SK-N-SH (cell line): ENCODE measurements around the gene MAPK11. TPM values are rescaled to one million over a fixed set of nuclear protein-coding genes. Genes with fewer than 3 reads are reported as not detected.
A peak's percentile ranks its signal among the peaks of the same experiment; 100 is the strongest.

Experiments
- CTCF ChIA-PET: fragments of 300-600, 350-600 bp; formaldehyde crosslinking; extraction: SDS; loops from one replicate; lab custom pipeline; 2021; lab: Yijun Ruan, JAX
- POLR2A ChIA-PET: fragments of 350-600 bp; sonication (Branson Sonifier 250); formaldehyde crosslinking; extraction: SDS; loops from one replicate; lab custom pipeline; 2020; ENCODE audit warnings: antibody characterized with exemption, inconsistent platforms; lab: Yijun Ruan, JAX
- DNase-seq: peaks from one replicate; pipeline ENCODE4 v3.0.0; 2012
- H2AFZ ChIP-seq: fragments of 200-600 bp; sonication (generic); 2 replicates; pipeline ENCODE4 v1.8.1; 2016; ENCODE audit warnings: antibody characterized with exemption, mild to moderate bottlenecking, low read depth
- H3F3A ChIP-seq: fragments of 200-600 bp; sonication (generic); replicated peaks from 2 replicates; pipeline ENCODE3; 2016; ENCODE audit warnings: antibody characterized with exemption, mild to moderate bottlenecking; ENCODE audit not compliant: insufficient read depth
- H3K27ac ChIP-seq, 2 experiments: fragments of 200-500 bp in 1 of 2; fragments of 200-600 bp in 1 of 2; sonication (Bioruptor generic) in 1 of 2; sonication (generic), shearing (Covaris generic) in 1 of 2; 2 replicates each; pipeline versions ENCODE4 v1.5.1 to v1.6.1; 2014 to 2016; ENCODE audit warnings: low read depth in 2 of 2, inconsistent platforms in 1 of 2, low read length in 1 of 2, mild to moderate bottlenecking in 1 of 2, mixed read lengths in 1 of 2
- H3K27me3 ChIP-seq: fragments of 200-600 bp; sonication (generic), shearing (Covaris generic); 2 replicates; pipeline ENCODE4 v1.6.1; 2016; ENCODE audit warnings: mixed run types; ENCODE audit not compliant: insufficient read depth
- H3K36me3 ChIP-seq, 2 experiments: fragments of 200-500 bp in 1 of 2; fragments of 200-600 bp in 1 of 2; sonication (Bioruptor generic) in 1 of 2; sonication (generic) in 1 of 2; replicated peaks in 1 of 2; 2 replicates each; pipeline versions ENCODE3 to v1.5.1; 2014 to 2016; ENCODE audit warnings: low read length in 1 of 2, mild to moderate bottlenecking in 1 of 2; ENCODE audit not compliant: insufficient read depth in 2 of 2, control insufficient read depth in 1 of 2
- H3K4me1 ChIP-seq, 2 experiments: fragments of 200-500 bp in 1 of 2; fragments of 200-600 bp in 1 of 2; sonication (Bioruptor generic) in 1 of 2; sonication (generic), shearing (Covaris generic) in 1 of 2; 2 replicates each; pipeline versions ENCODE4 v1.5.1 to v1.6.1; 2014 to 2016; ENCODE audit warnings: low read depth in 1 of 2, low read length in 1 of 2, mixed run types in 1 of 2; ENCODE audit not compliant: insufficient read depth in 2 of 2, control insufficient read depth in 1 of 2
- H3K4me2 ChIP-seq: fragments of 200-600 bp; sonication (generic), shearing (Covaris generic); 2 replicates; pipeline ENCODE4 v1.6.1; 2017; ENCODE audit warnings: mixed run types
- H3K4me3 ChIP-seq, 2 experiments: fragments of 200-500 bp in 1 of 2; fragments of 200-600 bp in 1 of 2; sonication (Bioruptor generic) in 1 of 2; sonication (generic), shearing (Covaris generic) in 1 of 2; 2 replicates each; pipeline versions ENCODE4 v1.5.1 to v1.8.1; 2014 to 2016; ENCODE audit warnings: low read depth in 2 of 2, inconsistent platforms in 1 of 2, low read length in 1 of 2, mild to moderate bottlenecking in 1 of 2, mixed read lengths in 1 of 2, moderate library complexity in 1 of 2
- H3K79me2 ChIP-seq: fragments of 200-600 bp; sonication (generic); 2 replicates; pipeline ENCODE4 v1.8.1; 2017; ENCODE audit warnings: mild to moderate bottlenecking; ENCODE audit not compliant: insufficient read depth
- H3K9ac ChIP-seq: fragments of 200-600 bp; sonication (generic); 2 replicates; pipeline ENCODE4 v1.6.1; 2017; ENCODE audit warnings: mixed run types
- H3K9me2 ChIP-seq: fragments of 200-600 bp; sonication (generic); 2 replicates; pipeline ENCODE4 v1.6.1; 2017; ENCODE audit warnings: mixed run types
- H3K9me3 ChIP-seq: fragments of 200-600 bp; sonication (generic); 2 replicates; pipeline ENCODE4 v1.6.1; 2017; ENCODE audit warnings: mixed run types, mild to moderate bottlenecking, moderate library complexity
- H4K20me1 ChIP-seq: fragments of 200-600 bp; sonication (generic); 2 replicates; pipeline ENCODE4 v1.6.1; 2017; ENCODE audit warnings: mild to moderate bottlenecking, mixed run types; ENCODE audit not compliant: insufficient read depth
- CHD2 ChIP-seq: fragments of 150-350 bp; IDR thresholded peaks from 2 replicates; pipeline ENCODE4 v1.6.1; 2018; ENCODE audit warnings: low read length; ENCODE audit not compliant: partially characterized antibody
- CTCF ChIP-seq: fragments of 200-600 bp; sonication (generic); IDR thresholded peaks from 2 replicates; pipeline ENCODE4 v1.6.1; 2017; ENCODE audit warnings: antibody characterized with exemption, mild to moderate bottlenecking, moderate library complexity
- FOSL2 ChIP-seq: IDR thresholded peaks from 2 replicates; pipeline ENCODE4 v1.4.0; 2012; ENCODE audit warnings: low read depth, mild to moderate bottlenecking, moderate library complexity, borderline replicate concordance
- FOXM1 ChIP-seq: IDR thresholded peaks from 2 replicates; pipeline ENCODE4 v1.4.0; 2012; ENCODE audit warnings: low read depth, mild to moderate bottlenecking
- GATA2 ChIP-seq: sonication (generic); formaldehyde crosslinking; IDR thresholded peaks from 2 replicates; pipeline ENCODE4 v1.5.0; 2020; ENCODE audit warnings: mild to moderate bottlenecking, missing genetic modification reagents
- MEF2A ChIP-seq: IDR thresholded peaks from 2 replicates; pipeline ENCODE4 v1.4.0; 2012; ENCODE audit warnings: low read depth, borderline replicate concordance
- MXI1 ChIP-seq: IDR thresholded peaks from 2 replicates; pipeline ENCODE4 v1.6.1; 2012; ENCODE audit warnings: mild to moderate bottlenecking, low read depth, low read length, improper control_type of control experiment
- RAD21 ChIP-seq: IDR thresholded peaks from 2 replicates; pipeline ENCODE4 v1.6.1; 2012; ENCODE audit warnings: mild to moderate bottlenecking, low read length
- RXRA ChIP-seq: IDR thresholded peaks from 2 replicates; pipeline ENCODE4 v1.4.0; 2012; ENCODE audit warnings: low read depth, mild to moderate bottlenecking, borderline replicate concordance
- SIN3A ChIP-seq: IDR thresholded peaks from 2 replicates; pipeline ENCODE4 v1.6.1; 2012; ENCODE audit warnings: low read depth, mild to moderate bottlenecking, low read length, moderate library complexity, borderline replicate concordance
- SMC3 ChIP-seq: IDR thresholded peaks from 2 replicates; pipeline ENCODE4 v1.6.1; 2012; ENCODE audit warnings: low read depth, low read length, improper control_type of control experiment
- TAF1 ChIP-seq: IDR thresholded peaks from 2 replicates; pipeline ENCODE4 v1.6.1; 2012; ENCODE audit warnings: low read depth, mild to moderate bottlenecking, low read length, moderate library complexity, borderline replicate concordance
- ZBTB33 ChIP-seq: IDR thresholded peaks from 2 replicates; pipeline ENCODE4 v1.4.0; 2012; ENCODE audit warnings: low read depth, borderline replicate concordance
- WGBS: methylation state at CpG from one replicate; pipeline ENCODE4 v1.1.6; 2017; ENCODE audit warnings: low lambda C conversion rate; 5-methylcytosine and 5-hydroxymethylcytosine counted together
- polyA plus RNA-seq, 3 experiments: library from polyadenylated mRNA; depleted of rRNA; stranded (reverse); fragments of >200 nt; gene quantifications; 2 replicates each; pipeline ENCODE4 v1.2.3, GENCODE V29; 2012
- TF ChIP-seq, protein P1 (sequence below): IDR thresholded peaks from 2 replicates; pipeline ENCODE4 v1.4.0; 2012; ENCODE audit warnings: low read depth, borderline replicate concordance
- TF ChIP-seq, protein P2 (sequence below): IDR thresholded peaks from 2 replicates; pipeline ENCODE4 v1.6.1; 2012; ENCODE audit warnings: mild to moderate bottlenecking, low read depth, low read length, moderate library complexity
- TF ChIP-seq, protein P3 (sequence below): fragments of 150-350 bp; IDR thresholded peaks from 2 replicates; pipeline ENCODE4 v1.6.1; 2016; ENCODE audit warnings: mild to moderate bottlenecking, low read depth, low read length

The MAPK11 gene
- polyA plus RNA-seq, 1 of the 3 experiments (the other 2 are of a cell fraction) = 36.0 TPM

DNA sequence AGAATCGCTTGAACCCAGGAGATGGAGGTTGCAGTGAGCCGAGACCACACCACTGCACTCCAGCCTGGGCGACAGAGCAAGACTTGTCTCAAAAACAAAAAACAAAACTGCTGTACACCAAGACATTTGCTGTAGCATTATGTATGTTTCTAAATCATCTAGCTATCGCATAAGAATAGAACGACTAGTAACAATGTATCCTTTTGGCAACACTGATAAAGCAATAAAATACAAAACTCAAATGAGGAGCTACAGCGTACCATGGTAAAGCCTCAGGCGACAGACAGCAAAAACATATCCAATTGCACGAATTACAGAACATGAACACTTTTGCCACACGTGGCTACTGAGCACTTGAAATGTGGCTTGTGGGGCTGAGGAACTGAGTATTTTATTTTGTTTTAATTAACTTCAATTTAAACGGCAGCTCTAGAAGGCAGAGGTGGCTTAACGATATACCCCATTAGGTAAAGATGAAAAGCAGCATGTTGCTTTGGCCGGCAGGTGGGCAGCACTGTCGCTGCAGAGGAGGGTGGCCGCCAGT lies 27.7 kb downstream of the MAPK11 start:
- 55% methylated on average over 14 of the region's 14 CpGs for WGBS
- no peaks in the 10 kb centered on the region for H3K27me3 ChIP-seq
- no peak overlapping the region for H3K27ac ChIP-seq
- peaks cover 5 to 39% of the 10 kb centered on the region in 2 experiments; a peak in 2 of 4 replicates for H3K4me1 ChIP-seq
- CTCF ChIA-PET = interaction anchor here (0.9 to 3.7 kb wide), 10 partner anchors 9 to 116 kb away, joined by 3 to 38 read pairs (median 4); partner anchors contain the start of genes HDAC10 and PLXNB2
- H3K4me3 ChIP-seq = peak overlapping the region; percentile 84 to 92
- no peak overlapping the region for H2AFZ ChIP-seq
- H3K9me3 ChIP-seq = no peaks in the 10 kb centered on the region
- peak overlapping the region; percentile 84; the same call in 1 of the 2 replicates for H3K9ac ChIP-seq
- no peaks in the 10 kb centered on the region for H3K9me2 ChIP-seq
- H3K36me3 ChIP-seq = peaks cover 3 to 22% of the 10 kb centered on the region in 2 experiments
- TF ChIP-seq MXI1 (peak; percentile 62; the same call in 1 of the 2 replicates), TAF1 (no peak)
- TF ChIP-seq, all 33 proteins: peak for 1
- no peak for DNase-seq
- Histone ChIP-seq H4K20me1 (peaks cover 33% of the 10 kb centered on the region), H3K79me2 (peaks cover 89% of the 10 kb centered on the region), H3K4me2 (peak overlapping the region; percentile 85), H3F3A (peaks cover 13% of the 10 kb centered on the region)
- POLR2A ChIA-PET = interaction anchor here (0.7 to 0.9 kb wide), 2 partner anchors 75 to 266 kb away, joined by 3 read pairs; partner anchors contain the start of gene NCAPH2

GRCh38 chr22:50238755-50239154 lies 31.4 kb downstream of the MAPK11 start:
- H3K4me1 ChIP-seq = peaks cover 0 to 17% of the 10 kb centered on the region in 2 experiments; a peak in 1 of 4 replicates
- no peak overlapping the region for H3K4me3 ChIP-seq
- H3K27me3 ChIP-seq = no peaks in the 10 kb centered on the region
- H3K27ac ChIP-seq = no peak overlapping the region
- H3K9ac ChIP-seq = no peak overlapping the region
- POLR2A ChIA-PET = no interaction called here
- no peaks in the 10 kb centered on the region for H3K9me3 ChIP-seq
- no peak overlapping the region for H3K4me2 ChIP-seq
- peaks cover 93% of the 10 kb centered on the region for H3K79me2 ChIP-seq
- WGBS = 87% methylated on average over 9 of the region's 9 CpGs
- DNase-seq = no peak
- H3K9me2 ChIP-seq = no peaks in the 10 kb centered on the region
- H2AFZ ChIP-seq = no peak overlapping the region
- H4K20me1 ChIP-seq = peaks cover 59% of the 10 kb centered on the region
- H3F3A ChIP-seq = peaks cover 11% of the 10 kb centered on the region
- peaks cover 4 to 8% of the 10 kb centered on the region in 2 experiments for H3K36me3 ChIP-seq
- CTCF ChIA-PET = interaction anchor here (0.7 to 3.5 kb wide), 9 partner anchors 11 to 382 kb away, joined by 3 to 15 read pairs (median 4); no protein-coding TSS in a partner anchor
- TF ChIP-seq ZBTB33 (no peak), SIN3A (no peak), FOXM1 (no peak), CTCF (no peak), MEF2A (no peak), RXRA (no peak), RAD21 (no peak), SMC3 (no peak), CHD2 (no peak), FOSL2 (no peak), GATA2 (no peak)
- TF ChIP-seq, protein P1, sequence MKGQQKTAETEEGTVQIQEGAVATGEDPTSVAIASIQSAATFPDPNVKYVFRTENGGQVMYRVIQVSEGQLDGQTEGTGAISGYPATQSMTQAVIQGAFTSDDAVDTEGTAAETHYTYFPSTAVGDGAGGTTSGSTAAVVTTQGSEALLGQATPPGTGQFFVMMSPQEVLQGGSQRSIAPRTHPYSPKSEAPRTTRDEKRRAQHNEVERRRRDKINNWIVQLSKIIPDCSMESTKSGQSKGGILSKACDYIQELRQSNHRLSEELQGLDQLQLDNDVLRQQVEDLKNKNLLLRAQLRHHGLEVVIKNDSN = no peak
- TF ChIP-seq, protein P2, sequence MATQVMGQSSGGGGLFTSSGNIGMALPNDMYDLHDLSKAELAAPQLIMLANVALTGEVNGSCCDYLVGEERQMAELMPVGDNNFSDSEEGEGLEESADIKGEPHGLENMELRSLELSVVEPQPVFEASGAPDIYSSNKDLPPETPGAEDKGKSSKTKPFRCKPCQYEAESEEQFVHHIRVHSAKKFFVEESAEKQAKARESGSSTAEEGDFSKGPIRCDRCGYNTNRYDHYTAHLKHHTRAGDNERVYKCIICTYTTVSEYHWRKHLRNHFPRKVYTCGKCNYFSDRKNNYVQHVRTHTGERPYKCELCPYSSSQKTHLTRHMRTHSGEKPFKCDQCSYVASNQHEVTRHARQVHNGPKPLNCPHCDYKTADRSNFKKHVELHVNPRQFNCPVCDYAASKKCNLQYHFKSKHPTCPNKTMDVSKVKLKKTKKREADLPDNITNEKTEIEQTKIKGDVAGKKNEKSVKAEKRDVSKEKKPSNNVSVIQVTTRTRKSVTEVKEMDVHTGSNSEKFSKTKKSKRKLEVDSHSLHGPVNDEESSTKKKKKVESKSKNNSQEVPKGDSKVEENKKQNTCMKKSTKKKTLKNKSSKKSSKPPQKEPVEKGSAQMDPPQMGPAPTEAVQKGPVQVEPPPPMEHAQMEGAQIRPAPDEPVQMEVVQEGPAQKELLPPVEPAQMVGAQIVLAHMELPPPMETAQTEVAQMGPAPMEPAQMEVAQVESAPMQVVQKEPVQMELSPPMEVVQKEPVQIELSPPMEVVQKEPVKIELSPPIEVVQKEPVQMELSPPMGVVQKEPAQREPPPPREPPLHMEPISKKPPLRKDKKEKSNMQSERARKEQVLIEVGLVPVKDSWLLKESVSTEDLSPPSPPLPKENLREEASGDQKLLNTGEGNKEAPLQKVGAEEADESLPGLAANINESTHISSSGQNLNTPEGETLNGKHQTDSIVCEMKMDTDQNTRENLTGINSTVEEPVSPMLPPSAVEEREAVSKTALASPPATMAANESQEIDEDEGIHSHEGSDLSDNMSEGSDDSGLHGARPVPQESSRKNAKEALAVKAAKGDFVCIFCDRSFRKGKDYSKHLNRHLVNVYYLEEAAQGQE = no peak
- TF ChIP-seq, protein P3, sequence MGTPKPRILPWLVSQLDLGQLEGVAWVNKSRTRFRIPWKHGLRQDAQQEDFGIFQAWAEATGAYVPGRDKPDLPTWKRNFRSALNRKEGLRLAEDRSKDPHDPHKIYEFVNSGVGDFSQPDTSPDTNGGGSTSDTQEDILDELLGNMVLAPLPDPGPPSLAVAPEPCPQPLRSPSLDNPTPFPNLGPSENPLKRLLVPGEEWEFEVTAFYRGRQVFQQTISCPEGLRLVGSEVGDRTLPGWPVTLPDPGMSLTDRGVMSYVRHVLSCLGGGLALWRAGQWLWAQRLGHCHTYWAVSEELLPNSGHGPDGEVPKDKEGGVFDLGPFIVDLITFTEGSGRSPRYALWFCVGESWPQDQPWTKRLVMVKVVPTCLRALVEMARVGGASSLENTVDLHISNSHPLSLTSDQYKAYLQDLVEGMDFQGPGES = no peak
